Coronary artery (tissue), 2 donors: Measurements from ENCODE around the gene C3orf70.

Source experiments
- DNase-seq: peaks from one replicate; pipeline ENCODE4 v3.0.0-alpha.2; 2017; ENCODE audit warnings: low spot score
- H3K27ac ChIP-seq, 2 donors: fragments of 200-600 bp; sonication (generic); one replicate each; pipeline ENCODE4 v1.5.1; 2016 to 2019
- H3K4me3 ChIP-seq: fragments of 200-600 bp; sonication (generic); 2 replicates; pipeline ENCODE4 v1.5.1; 2016; ENCODE audit warnings: mild to moderate bottlenecking, moderate library complexity
- TF ChIP-seq, protein P1 (sequence below): fragments of 200-600 bp; sonication (generic); IDR thresholded peaks from one replicate; pipeline ENCODE4 v1.5.1; 2019; ENCODE audit warnings: antibody characterized with exemption

C3orf70 gene

GRCh38 chr3:185075547-185075946 is 77.3 kb downstream of the C3orf70 start:
- H3K4me3 ChIP-seq: no peak overlapping the region
- no peak for DNase-seq
- TF ChIP-seq, protein P1, sequence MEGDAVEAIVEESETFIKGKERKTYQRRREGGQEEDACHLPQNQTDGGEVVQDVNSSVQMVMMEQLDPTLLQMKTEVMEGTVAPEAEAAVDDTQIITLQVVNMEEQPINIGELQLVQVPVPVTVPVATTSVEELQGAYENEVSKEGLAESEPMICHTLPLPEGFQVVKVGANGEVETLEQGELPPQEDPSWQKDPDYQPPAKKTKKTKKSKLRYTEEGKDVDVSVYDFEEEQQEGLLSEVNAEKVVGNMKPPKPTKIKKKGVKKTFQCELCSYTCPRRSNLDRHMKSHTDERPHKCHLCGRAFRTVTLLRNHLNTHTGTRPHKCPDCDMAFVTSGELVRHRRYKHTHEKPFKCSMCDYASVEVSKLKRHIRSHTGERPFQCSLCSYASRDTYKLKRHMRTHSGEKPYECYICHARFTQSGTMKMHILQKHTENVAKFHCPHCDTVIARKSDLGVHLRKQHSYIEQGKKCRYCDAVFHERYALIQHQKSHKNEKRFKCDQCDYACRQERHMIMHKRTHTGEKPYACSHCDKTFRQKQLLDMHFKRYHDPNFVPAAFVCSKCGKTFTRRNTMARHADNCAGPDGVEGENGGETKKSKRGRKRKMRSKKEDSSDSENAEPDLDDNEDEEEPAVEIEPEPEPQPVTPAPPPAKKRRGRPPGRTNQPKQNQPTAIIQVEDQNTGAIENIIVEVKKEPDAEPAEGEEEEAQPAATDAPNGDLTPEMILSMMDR: no peak

DNA sequence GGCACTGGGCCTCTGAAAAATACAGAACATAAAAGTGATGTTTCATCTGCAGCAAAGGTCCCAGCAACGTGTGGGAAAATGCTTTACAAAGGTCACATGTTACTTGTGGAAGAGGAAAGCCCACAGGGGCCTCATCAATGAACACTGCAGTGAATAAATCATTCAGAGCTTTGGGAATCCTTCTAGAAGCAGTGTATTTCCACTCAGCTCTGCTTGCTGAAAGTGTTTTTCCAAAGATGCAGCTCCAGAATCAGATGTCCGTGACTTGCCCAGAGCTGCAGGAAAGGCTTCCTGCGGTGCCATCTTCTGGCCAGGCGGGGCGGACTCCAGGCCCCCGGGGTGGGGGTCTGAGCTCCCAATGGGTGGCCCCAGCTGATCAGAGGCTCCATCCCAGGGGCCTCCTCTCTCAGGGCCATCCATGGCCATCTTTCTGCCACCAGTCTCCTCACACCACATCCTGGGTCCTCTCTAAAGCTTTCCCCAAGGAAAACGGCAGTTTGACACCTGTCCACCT is 81.5 kb downstream of the C3orf70 start:
- TF ChIP-seq, protein P1: no peak
- Histone ChIP-seq H3K4me3 (no peak overlapping the region), H3K27ac (no peak overlapping the region)
- DNase-seq: no peak

More at GRCh38 chr3:185075547-185075946, 77.3 kb downstream of the C3orf70 start:
- H3K27ac ChIP-seq: no peak overlapping the region

DNA sequence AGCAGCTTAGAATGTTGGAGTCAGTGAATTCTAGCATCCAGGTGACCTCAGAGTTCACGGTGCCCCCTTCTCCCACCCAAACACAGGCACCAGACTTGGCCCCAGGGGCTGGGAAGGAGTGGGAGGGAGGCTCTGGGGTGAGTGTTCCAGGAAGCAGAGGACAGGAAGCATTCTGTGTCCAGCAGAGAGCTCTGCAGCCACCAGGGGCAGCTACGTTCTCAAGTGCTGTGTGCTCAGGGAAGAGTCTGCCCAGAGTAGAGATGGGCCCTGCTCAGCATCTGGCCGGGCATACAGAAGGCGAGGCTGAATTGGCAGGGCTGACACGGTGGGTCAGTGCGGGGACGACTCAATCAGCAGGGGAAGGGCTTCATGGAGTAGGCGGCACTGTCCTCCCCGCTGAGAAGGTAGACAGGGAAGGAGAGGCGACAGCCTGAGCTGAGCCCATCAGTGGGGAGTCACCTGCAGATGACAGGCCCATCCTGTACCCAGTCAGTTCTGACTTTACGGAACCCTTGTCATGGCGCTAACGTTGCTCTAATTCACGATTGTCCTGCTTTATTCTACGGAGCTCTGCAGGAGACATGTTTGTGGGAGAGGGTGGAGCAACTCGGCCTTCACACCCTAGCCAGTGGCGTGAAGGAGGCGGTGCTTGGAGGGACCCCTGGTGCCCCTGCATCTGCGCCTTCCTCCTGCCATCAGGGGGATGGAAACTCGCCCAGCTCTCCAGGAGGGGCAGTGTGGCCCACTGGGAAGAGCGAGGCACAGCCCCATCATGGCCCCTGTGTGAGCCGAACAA is 82.2 kb downstream of the C3orf70 start:
- no peak overlapping the region for H3K27ac ChIP-seq
- DNase-seq: no peak
- TF ChIP-seq, protein P1: no peak

DNA sequence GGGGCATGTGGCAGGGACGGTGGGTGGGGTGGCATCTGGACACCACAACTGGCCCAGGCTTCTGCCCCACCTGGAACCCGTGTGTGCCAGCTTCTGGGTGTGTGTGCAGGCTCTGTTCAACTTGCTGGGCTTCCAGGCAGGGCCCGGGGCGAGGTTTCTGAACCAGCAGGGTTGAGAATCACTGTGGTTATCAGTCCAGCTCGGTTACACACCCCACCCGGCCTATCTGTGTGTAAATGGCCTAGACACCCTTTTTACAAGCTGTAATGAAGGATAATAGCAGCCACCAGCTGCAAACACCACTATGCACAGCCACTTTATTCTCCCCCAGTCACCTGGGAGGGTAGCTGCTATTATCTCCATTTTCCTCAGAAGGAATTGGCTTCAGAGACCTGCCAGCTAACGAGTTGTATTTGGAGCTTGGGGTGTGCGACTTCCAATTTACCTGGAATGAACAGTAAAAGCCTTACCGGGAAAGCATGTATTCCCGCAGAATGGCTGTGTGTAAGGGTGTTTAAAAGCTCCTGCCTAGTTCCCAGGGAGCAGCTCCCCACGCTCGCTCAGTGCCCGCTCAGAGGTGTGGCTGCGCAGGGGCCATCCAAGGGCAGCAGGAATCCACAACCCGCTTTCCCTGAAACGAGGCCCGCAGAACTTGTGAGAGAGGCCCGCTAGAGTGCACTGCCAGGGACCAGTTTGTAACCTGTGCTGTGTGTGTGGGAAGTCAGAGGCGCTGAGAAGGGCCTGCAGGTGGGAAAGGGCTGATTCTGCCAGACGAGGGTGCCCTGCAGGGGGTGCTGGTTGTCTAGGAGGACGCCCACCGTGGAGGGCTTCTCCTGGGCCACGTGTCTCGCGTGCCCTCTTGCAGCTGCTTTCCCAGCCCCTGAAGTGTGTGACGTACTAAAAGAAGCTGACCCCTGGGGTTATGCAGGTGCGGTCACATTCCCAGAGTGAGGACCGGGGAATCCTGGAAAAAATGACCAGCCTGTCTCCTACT is 83.5 kb downstream of the C3orf70 start:
- Histone ChIP-seq H3K27ac (no peak overlapping the region), H3K4me3 (no peak overlapping the region)
- no peak for DNase-seq
- TF ChIP-seq, protein P1: no peak

More for the DNA sequence above, 82.2 kb downstream of the C3orf70 start:
- no peak overlapping the region for H3K4me3 ChIP-seq

DNA sequence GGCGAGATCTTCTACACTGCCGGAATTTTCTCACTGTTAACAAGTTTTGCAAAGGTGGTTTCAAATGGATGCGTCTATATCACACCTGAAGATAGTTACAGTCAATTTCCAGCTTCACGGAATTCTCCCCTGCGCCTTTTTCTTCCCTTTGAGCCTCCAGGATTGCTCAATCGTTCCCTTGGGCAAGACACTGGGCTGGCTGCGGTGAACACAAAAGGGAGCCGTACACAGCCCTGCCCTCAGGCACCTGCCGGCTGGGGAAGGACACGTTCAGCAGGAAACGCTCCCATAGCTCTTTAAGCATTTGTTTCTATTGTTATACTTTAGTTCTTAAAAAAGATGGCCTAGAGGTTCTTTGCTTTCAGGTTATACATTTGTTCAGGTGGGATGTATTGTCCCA is 85.7 kb downstream of the C3orf70 start:
- no peak for DNase-seq
- no peak overlapping the region for H3K4me3 ChIP-seq
- no peak overlapping the region for H3K27ac ChIP-seq
- TF ChIP-seq, protein P1: no peak

- TF ChIP-seq, protein P1: no peak
- no peak for DNase-seq
- Histone ChIP-seq H3K27ac (no peak overlapping the region), H3K4me3 (no peak overlapping the region)
Observed at GRCh38 chr3:185066251-185066650, 86.6 kb downstream of the C3orf70 start.
